GM12878 (cell line): ENCODE data around the gene SCNN1A.

Experiments used
- CTCF ChIP-seq, 3 experiments: IDR thresholded peaks in 2 of 3; conservative IDR thresholded peaks in 1 of 3; 2 replicates each; pipeline ENCODE4 v1.5.1; 2011; ENCODE audit warnings: low read depth in 3 of 3, low read length in 3 of 3, mild to moderate bottlenecking in 3 of 3, control low read depth in 2 of 3, moderate library complexity in 2 of 3, inconsistent platforms in 1 of 3, mixed read lengths in 1 of 3; ENCODE audit not compliant: control insufficient read depth in 2 of 3, insufficient read depth in 1 of 3; ENCODE audit errors: extremely low read depth in 1 of 3
- MAX ChIP-seq: IDR thresholded peaks from 2 replicates; pipeline ENCODE4 v1.6.1; 2012; ENCODE audit warnings: low read depth, low read length, improper control_type of control experiment
- MYB ChIP-seq: fragments of 150-350 bp; IDR thresholded peaks from 2 replicates; pipeline ENCODE4 v1.6.1; 2014; ENCODE audit warnings: mild to moderate bottlenecking, low read depth, low read length, borderline replicate concordance
- ZNF24 ChIP-seq: fragments of 450-650 bp; IDR thresholded peaks from 2 replicates; pipeline ENCODE4 v1.6.1; 2017; ENCODE audit warnings: antibody characterized with exemption, mild to moderate bottlenecking
- ZZZ3 ChIP-seq: IDR thresholded peaks from 2 replicates; pipeline ENCODE4 v1.6.1; 2011; ENCODE audit warnings: low read depth; ENCODE audit not compliant: control insufficient read depth, insufficient read length

- TF ChIP-seq MYB (no peak), MAX (no peak), CTCF (IDR thresholded peaks at IDR 0.05 in 2 of 3, conservative IDR thresholded peaks at IDR 0.05 in 1 of 3; ENCODE audit: control insufficient read depth in 2 of 3, extremely low read depth in 1 of 3, insufficient read depth in 1 of 3, low read depth in 3 of 3, low read length in 3 of 3) (no peak), ZZZ3 (no peak), ZNF24 (no peak)
These were observed 15.7 kb upstream of the SCNN1A start for GRCh38 chr12:6391013-6391412.
